H9 (cell line): Measurements from ENCODE around the gene ZNF175. TPM values are rescaled to one million over a fixed set of nuclear protein-coding genes. Genes with fewer than 3 reads are reported as not detected.

Experiments
- DNase-seq: peaks from one replicate; pipeline ENCODE4 v3.0.0-alpha.2; 2017
- H2AFZ ChIP-seq: one replicate; pipeline ENCODE4 v1.6.1; 2013; ENCODE audit warnings: mild to moderate bottlenecking, low read length, control low read depth, moderate library complexity
- H2AK5ac ChIP-seq: 2 replicates; pipeline ENCODE4 v1.6.1; 2013; ENCODE audit warnings: low read length, control low read depth, mixed read lengths; ENCODE audit not compliant: insufficient read length
- H2BK120ac ChIP-seq: one replicate; pipeline ENCODE4 v1.6.1; 2013; ENCODE audit warnings: low read depth, mild to moderate bottlenecking, low read length, control low read depth, inconsistent platforms; ENCODE audit not compliant: poor library complexity, severe bottlenecking
- H2BK12ac ChIP-seq: 2 replicates; pipeline ENCODE4 v1.6.1; 2013; ENCODE audit warnings: low read length, control low read depth, mixed read lengths, low read depth; ENCODE audit not compliant: insufficient read length
- H2BK15ac ChIP-seq: 2 replicates; pipeline ENCODE4 v1.6.1; 2013; ENCODE audit warnings: low read depth, low read length, control low read depth
- H2BK20ac ChIP-seq: one replicate; pipeline ENCODE4 v1.6.1; 2013; ENCODE audit warnings: low read depth, mild to moderate bottlenecking, low read length, control low read depth, inconsistent platforms; ENCODE audit not compliant: poor library complexity, severe bottlenecking
- H2BK5ac ChIP-seq: 2 replicates; pipeline ENCODE4 v1.6.1; 2013; ENCODE audit warnings: low read length, control low read depth, mixed read lengths; ENCODE audit not compliant: insufficient read length
- H3K14ac ChIP-seq: 2 replicates; pipeline ENCODE4 v1.6.1; 2013; ENCODE audit warnings: low read length, control low read depth; ENCODE audit not compliant: insufficient read depth
- H3K18ac ChIP-seq: 2 replicates; pipeline ENCODE4 v1.6.1; 2013; ENCODE audit warnings: low read depth, mild to moderate bottlenecking, mixed read lengths, low read length, control low read depth; ENCODE audit not compliant: insufficient read length
- H3K23ac ChIP-seq: 2 replicates; pipeline ENCODE4 v1.6.1; 2013; ENCODE audit warnings: low read length, control low read depth, mixed read lengths, low read depth; ENCODE audit not compliant: insufficient read length
- H3K23me2 ChIP-seq: 2 replicates; pipeline ENCODE4 v1.6.1; 2013; ENCODE audit warnings: low read depth, mild to moderate bottlenecking, mixed read lengths, low read length, control low read depth; ENCODE audit not compliant: insufficient read length, poor library complexity, severe bottlenecking
- H3K27ac ChIP-seq: 2 replicates; pipeline ENCODE4 v1.5.1; 2013; ENCODE audit warnings: low read length, control low read depth, mixed read lengths, low read depth; ENCODE audit not compliant: insufficient read length
- H3K27me3 ChIP-seq: 2 replicates; pipeline ENCODE4 v1.6.1; 2013; ENCODE audit warnings: low read length, control low read depth, inconsistent platforms; ENCODE audit not compliant: insufficient read depth
- H3K4ac ChIP-seq: 2 replicates; pipeline ENCODE4 v1.6.1; 2013; ENCODE audit warnings: low read depth, mild to moderate bottlenecking, control low read depth, inconsistent platforms, low read length, moderate library complexity
- H3K4me1 ChIP-seq: 2 replicates; pipeline ENCODE4 v1.6.1; 2013; ENCODE audit warnings: low read length, control low read depth, inconsistent platforms; ENCODE audit not compliant: insufficient read depth
- H3K4me2 ChIP-seq: 2 replicates; pipeline ENCODE4 v1.6.1; 2013; ENCODE audit warnings: low read length, control low read depth, mixed read lengths; ENCODE audit not compliant: insufficient read length, insufficient read depth
- H3K56ac ChIP-seq: 2 replicates; pipeline ENCODE4 v1.6.1; 2013; ENCODE audit warnings: low read depth, mild to moderate bottlenecking, mixed read lengths, low read length, control low read depth; ENCODE audit not compliant: insufficient read length
- H3K79me1 ChIP-seq: 2 replicates; pipeline ENCODE4 v1.6.1; 2013; ENCODE audit warnings: low read depth, mild to moderate bottlenecking, moderate library complexity, low read length, control low read depth, inconsistent platforms; ENCODE audit not compliant: insufficient read depth, poor library complexity, severe bottlenecking
- H3K79me2 ChIP-seq: 2 replicates; pipeline ENCODE4 v1.6.1; 2013; ENCODE audit warnings: low read length, control low read depth, inconsistent platforms; ENCODE audit not compliant: insufficient read depth
- H3K9ac ChIP-seq: 2 replicates; pipeline ENCODE4 v1.6.1; 2013; ENCODE audit warnings: low read length, control low read depth, mixed read lengths; ENCODE audit not compliant: insufficient read length; ENCODE audit errors: extremely low read depth
- H3K9me3 ChIP-seq: one replicate; pipeline ENCODE4 v1.6.1; 2013; ENCODE audit warnings: low read depth, low read length, inconsistent platforms; ENCODE audit not compliant: control insufficient read depth
- H3T11ph ChIP-seq: one replicate; pipeline ENCODE4 v1.6.1; 2013; ENCODE audit warnings: mild to moderate bottlenecking, low read length, control low read depth, inconsistent platforms
- H4K20me1 ChIP-seq: one replicate; pipeline ENCODE4 v1.6.1; 2013; ENCODE audit not compliant: control insufficient read depth, insufficient read length, insufficient read depth
- H4K5ac ChIP-seq: 2 replicates; pipeline ENCODE4 v1.6.1; 2013; ENCODE audit warnings: low read depth, mild to moderate bottlenecking, mixed read lengths, low read length, control low read depth; ENCODE audit not compliant: insufficient read length
- H4K8ac ChIP-seq: replicated peaks from 2 replicates; pipeline ENCODE4 v1.6.1; 2013; ENCODE audit warnings: low read length, control low read depth, mixed read lengths, low read depth; ENCODE audit not compliant: insufficient read length
- H4K91ac ChIP-seq: 2 replicates; pipeline ENCODE4 v1.6.1; 2013; ENCODE audit warnings: low read depth, mild to moderate bottlenecking, moderate library complexity, mixed read lengths, low read length, control low read depth; ENCODE audit not compliant: insufficient read length
- H3K27ac Mint-ChIP-seq, 3 experiments: 2 replicates in 2 of 3; 3 replicates in 1 of 3; pipeline ENCODE4 v1.8.0; 2020 to 2021; ENCODE audit warnings: mixed read lengths in 3 of 3, mild to moderate bottlenecking in 1 of 3, moderate library complexity in 1 of 3
- H3K27me3 Mint-ChIP-seq: 2 replicates; pipeline ENCODE4 v1.8.0; 2021; ENCODE audit warnings: low read depth, mild to moderate bottlenecking, moderate library complexity, mixed read lengths
- H3K36me3 Mint-ChIP-seq, 3 experiments: 2 replicates in 2 of 3; 3 replicates in 1 of 3; pipeline ENCODE4 v1.8.0; 2020 to 2021; ENCODE audit warnings: low read depth in 3 of 3, mixed read lengths in 3 of 3; ENCODE audit not compliant: insufficient read depth in 1 of 3
- H3K4me1 Mint-ChIP-seq, 2 experiments: 2 replicates each; pipeline ENCODE4 v1.8.0; 2020; ENCODE audit warnings: mixed read lengths in 2 of 2
- H3K4me3 Mint-ChIP-seq, 2 experiments: 2 replicates in 1 of 2; 3 replicates in 1 of 2; pipeline ENCODE4 v1.8.0; 2020 to 2021; ENCODE audit warnings: mild to moderate bottlenecking in 2 of 2, mixed read lengths in 2 of 2, moderate library complexity in 1 of 2
- H3K9me3 Mint-ChIP-seq, 2 experiments: 2 replicates in 1 of 2; 3 replicates in 1 of 2; pipeline ENCODE4 v1.8.0; 2020; ENCODE audit warnings: mild to moderate bottlenecking in 2 of 2, mixed read lengths in 2 of 2, moderate library complexity in 1 of 2
- WGBS: extraction: QIAGEN DNeasy Blood & Tissue Kit; methylation state at CpG from one replicate; pipeline ENCODE4 v1.1.7; 2013; ENCODE audit warnings: missing lambda C conversion rate, low lambda C conversion rate, mixed read lengths; ENCODE audit not compliant: insufficient read length; ENCODE audit errors: extremely low coverage; 5-methylcytosine and 5-hydroxymethylcytosine counted together
- total RNA-seq: library from RNA; stranded (reverse); gene quantifications from 2 replicates; pipeline ENCODE4 v1.2.1, GENCODE V29; 2021
- TF ChIP-seq, protein P1 (sequence below): fragments of 200-600 bp; sonication (generic); conservative IDR thresholded peaks from 3 replicates; pipeline ENCODE4 v1.8.0; 2021; ENCODE audit warnings: antibody characterized with exemption, mild to moderate bottlenecking

Gene ZNF175
- total RNA-seq, 1 experiment from 2014 or later = 10.7 TPM

- Histone ChIP-seq H3K9ac (no peak overlapping the region), H3K18ac (no peak overlapping the region), H3K9me3 (peaks cover 18% of the 10 kb centered on the region), H2BK15ac (no peak overlapping the region), H2BK20ac (no peak overlapping the region), H2AK5ac (no peak overlapping the region), H3K27ac (no peak overlapping the region), H3K23ac (no peak overlapping the region), H2BK12ac (no peak overlapping the region), H2AFZ (no peak overlapping the region), H3K4me2 (no peak overlapping the region), H3K14ac (no peak overlapping the region), H3K56ac (no peak overlapping the region), H3K27me3 (no peaks in the 10 kb centered on the region), H2BK5ac (no peak overlapping the region), H3K79me1 (no peaks in the 10 kb centered on the region), H4K20me1 (no peaks in the 10 kb centered on the region), H4K91ac (no peak overlapping the region), H3K4ac (no peak overlapping the region), H4K5ac (no peak overlapping the region), H3K4me1 (no peaks in the 10 kb centered on the region), H2BK120ac (no peak overlapping the region), H3K79me2 (no peaks in the 10 kb centered on the region), H4K8ac (no peak overlapping the region), H3T11ph (no peak overlapping the region), H3K23me2 (no peaks in the 10 kb centered on the region)
- no CpG with 5 or more reads among the region's 4 CpGs for WGBS
- H3K36me3 Mint-ChIP-seq = peaks cover 55 to 75% (median 62%) of the 10 kb centered on the region in 3 experiments
- H3K4me1 Mint-ChIP-seq = no peaks in the 10 kb centered on the region
- TF ChIP-seq, protein P1, sequence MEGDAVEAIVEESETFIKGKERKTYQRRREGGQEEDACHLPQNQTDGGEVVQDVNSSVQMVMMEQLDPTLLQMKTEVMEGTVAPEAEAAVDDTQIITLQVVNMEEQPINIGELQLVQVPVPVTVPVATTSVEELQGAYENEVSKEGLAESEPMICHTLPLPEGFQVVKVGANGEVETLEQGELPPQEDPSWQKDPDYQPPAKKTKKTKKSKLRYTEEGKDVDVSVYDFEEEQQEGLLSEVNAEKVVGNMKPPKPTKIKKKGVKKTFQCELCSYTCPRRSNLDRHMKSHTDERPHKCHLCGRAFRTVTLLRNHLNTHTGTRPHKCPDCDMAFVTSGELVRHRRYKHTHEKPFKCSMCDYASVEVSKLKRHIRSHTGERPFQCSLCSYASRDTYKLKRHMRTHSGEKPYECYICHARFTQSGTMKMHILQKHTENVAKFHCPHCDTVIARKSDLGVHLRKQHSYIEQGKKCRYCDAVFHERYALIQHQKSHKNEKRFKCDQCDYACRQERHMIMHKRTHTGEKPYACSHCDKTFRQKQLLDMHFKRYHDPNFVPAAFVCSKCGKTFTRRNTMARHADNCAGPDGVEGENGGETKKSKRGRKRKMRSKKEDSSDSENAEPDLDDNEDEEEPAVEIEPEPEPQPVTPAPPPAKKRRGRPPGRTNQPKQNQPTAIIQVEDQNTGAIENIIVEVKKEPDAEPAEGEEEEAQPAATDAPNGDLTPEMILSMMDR = no peak
- H3K27ac Mint-ChIP-seq = no peak overlapping the region
- H3K4me3 Mint-ChIP-seq = no peak overlapping the region
- no peaks in the 10 kb centered on the region; the same call in 1 of the 2 replicates for H3K27me3 Mint-ChIP-seq
- peaks cover 31 to 46% of the 10 kb centered on the region in 2 experiments for H3K9me3 Mint-ChIP-seq
- DNase-seq = no peak
Measured at GRCh38 chr19:51586799-51587198, 15.7 kb downstream of the ZNF175 start.
